Measurements from ENCODE around the gene APBB1.

GRCh38 chr11:6350043-6350442 is 68.9 kb downstream of the APBB1 start:
- TF ChIP-seq CTCF (IDR thresholded peaks at IDR 0.05 in 8 of 11, conservative IDR thresholded peaks at IDR 0.05 in 3 of 11) (no peak), POLR2AphosphoS5 (IDR thresholded peaks at IDR 0.05) (no peak), POLR2A (IDR thresholded peaks at IDR 0.05) (no peak)

Measured in spleen (tissue), 7 donors.